Jurkat, Clone E6-1 (cell line): ENCODE measurements around the gene FIGNL2. TPM values are rescaled to one million over a fixed set of nuclear protein-coding genes. Genes with fewer than 3 reads are reported as not detected.
"Not testable (repeated sequence)": the region's sequence is repeated elsewhere in the genome, so short reads cannot be mapped to it uniquely, and the experiment has no call there.

Experiments
- DNase-seq: peaks from one replicate; pipeline ENCODE4 v3.0.0-alpha.2; 2011; ENCODE audit warnings: low read depth, low spot score
- H3K4me3 ChIP-seq: 2 replicates; pipeline ENCODE4 v1.5.1; 2011; ENCODE audit warnings: mild to moderate bottlenecking, low read length, control low read depth, moderate library complexity
- polyA plus RNA-seq: library from polyadenylated mRNA; unstranded; fragments of >200 nt; gene quantifications from one replicate; pipeline ENCODE4 v1.2.1, GENCODE V29; 2012; ENCODE audit warnings: missing spikeins; ENCODE audit not compliant: insufficient read length, insufficient read depth

Gene FIGNL2, protein sequence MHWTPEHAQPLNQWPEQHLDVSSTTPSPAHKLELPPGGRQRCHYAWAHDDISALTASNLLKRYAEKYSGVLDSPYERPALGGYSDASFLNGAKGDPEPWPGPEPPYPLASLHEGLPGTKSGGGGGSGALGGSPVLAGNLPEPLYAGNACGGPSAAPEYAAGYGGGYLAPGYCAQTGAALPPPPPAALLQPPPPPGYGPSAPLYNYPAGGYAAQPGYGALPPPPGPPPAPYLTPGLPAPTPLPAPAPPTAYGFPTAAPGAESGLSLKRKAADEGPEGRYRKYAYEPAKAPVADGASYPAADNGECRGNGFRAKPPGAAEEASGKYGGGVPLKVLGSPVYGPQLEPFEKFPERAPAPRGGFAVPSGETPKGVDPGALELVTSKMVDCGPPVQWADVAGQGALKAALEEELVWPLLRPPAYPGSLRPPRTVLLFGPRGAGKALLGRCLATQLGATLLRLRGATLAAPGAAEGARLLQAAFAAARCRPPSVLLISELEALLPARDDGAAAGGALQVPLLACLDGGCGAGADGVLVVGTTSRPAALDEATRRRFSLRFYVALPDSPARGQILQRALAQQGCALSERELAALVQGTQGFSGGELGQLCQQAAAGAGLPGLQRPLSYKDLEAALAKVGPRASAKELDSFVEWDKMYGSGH
- 0.32 TPM for polyA plus RNA-seq

DNA sequence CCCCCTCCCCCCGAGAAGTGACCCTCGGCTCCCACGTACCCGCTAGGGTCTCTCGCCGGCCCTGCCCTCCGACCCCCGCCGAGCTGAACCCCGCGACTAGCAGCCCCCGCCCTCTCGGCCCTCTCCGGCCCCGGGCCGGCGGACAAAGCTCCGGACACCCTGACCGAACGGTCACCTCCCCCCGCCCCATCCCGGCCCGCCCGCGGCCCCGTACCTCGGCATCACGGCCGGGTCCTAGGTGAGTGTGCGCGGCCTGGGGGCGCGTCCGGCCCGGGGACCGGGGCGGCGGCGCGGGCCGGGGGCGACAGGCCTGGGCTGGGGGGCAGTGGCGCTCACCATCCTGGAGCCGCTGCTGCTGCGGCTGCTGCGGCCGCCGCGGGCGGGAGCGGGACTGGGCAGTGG lies at the start of gene FIGNL2:
FIGNL2 (minus strand) TSS at position 393 of the 402 bp plus-strand sequence. CDS start 26,305 bp downstream, outside the sequence.
- no peak within 1 kb of the TSS for H3K4me3 ChIP-seq
- no peak for DNase-seq

DNA sequence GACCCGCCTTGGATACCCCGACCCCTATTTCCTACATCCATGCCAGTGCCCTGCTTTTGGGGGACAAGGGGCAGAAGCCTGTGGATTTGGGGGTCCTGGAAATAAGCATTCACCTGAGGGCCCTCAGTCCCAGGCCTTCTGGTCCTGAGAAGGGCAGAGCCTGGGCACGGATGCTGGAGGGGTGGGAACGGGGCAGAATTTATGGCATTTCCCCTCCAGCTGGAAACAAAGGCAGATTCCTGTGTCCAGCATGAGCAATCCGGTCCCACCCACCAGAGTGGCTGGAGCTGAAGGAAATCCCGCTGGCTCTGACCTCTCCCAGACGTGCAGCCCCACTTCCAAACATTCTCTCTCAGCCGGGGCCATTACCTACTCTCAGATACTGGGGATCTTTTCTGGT lies 48.7 kb upstream of the FIGNL2 start:
- H3K4me3 ChIP-seq = no peak overlapping the region
- DNase-seq = no peak

DNA sequence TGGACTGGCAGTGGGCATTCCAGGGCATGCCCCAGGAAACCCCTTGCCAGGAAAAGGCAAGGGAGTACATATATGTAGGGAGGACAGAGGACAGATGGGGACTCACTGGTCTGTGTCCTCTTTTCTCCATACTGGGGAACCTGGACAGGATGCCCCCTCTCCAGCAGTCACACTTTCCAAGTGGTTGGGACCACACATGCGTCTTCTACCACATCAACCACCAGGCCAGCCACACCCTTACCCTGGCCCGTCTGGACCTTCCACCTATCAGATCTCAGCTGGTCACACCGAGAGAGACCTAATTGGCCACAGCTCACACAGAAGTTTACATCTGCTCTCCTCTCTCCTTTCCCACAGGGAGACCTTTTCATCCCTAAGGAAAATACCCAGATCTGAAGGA lies 47.7 kb upstream of the FIGNL2 start:
- no peak overlapping the region for H3K4me3 ChIP-seq
- no peak for DNase-seq

DNA sequence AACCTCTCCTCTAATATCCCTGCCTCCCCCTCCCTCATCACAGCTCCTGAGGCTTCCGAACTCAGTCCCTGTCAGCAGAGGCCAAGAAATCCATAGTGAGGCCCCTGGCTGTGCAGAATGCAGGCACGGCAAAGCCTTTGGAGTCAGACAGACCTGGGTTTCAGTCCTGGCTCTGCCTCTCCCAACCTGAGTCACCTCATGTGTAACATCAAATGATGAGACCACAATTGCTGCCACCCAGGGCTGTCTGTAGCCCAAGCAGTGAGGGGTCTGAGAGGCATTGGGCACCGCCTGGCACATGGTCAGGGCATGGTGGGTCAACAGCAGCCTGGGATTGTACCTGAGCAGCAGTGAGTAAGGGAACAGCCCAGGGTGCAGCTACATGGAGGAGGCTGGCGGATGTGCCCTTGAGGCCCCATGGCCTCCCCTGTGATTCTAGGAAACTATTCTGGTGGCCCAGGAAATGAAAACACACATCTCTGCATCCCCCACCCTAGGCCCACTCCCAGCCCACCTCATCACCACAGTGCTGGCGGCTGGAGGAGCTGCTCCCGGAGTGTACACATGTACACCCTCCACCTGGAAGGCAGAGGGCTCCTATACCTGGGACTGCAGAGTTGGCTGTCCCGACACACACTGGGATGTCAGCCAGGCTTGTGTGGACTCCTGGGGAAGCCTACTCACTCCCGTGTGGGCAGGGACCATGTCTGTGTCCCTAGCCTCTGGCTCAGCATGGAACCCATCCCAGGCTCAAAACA lies 47.0 kb upstream of the FIGNL2 start:
- H3K4me3 ChIP-seq = no peak overlapping the region
- no peak for DNase-seq

DNA sequence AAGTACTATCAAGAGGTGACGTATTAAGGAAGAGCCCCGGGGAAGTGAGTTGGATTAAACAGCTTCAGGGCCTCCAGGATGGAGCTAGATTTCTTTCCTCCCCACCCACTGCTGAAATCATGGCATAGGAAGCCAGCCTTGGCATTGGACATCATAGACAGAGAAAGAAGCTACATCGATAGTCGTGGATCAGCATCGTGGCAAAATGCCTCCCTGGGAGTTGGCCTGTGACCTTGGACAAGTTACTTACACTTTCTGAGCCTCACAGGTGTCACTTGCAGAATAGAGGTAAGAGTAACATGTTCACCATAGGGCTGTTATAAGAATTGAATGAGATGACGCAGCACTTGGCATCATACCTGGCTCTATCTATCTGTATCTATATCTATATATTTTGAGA lies 45.3 kb upstream of the FIGNL2 start:
- DNase-seq = no peak
- H3K4me3 ChIP-seq = no peak overlapping the region

DNA sequence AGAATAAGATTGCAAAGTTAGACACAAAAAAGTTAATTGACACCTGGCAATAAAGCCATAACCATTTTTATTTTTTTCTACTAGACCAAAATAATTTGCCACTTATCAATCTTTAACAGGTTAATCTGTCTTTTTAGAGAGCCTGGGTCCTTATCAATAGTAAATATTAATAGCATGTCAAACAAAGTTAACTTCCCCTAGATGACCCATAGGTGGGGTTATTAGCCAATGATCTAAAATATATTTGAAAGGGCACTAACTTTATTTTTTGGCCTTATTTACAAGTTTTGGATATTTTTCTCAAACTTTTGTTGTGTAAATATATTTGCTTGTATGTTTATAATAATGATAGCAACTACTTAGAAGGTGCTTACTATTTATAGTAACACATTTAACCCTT lies 43.3 kb upstream of the FIGNL2 start:
- no peak for DNase-seq
- H3K4me3 ChIP-seq = no peak overlapping the region

DNA sequence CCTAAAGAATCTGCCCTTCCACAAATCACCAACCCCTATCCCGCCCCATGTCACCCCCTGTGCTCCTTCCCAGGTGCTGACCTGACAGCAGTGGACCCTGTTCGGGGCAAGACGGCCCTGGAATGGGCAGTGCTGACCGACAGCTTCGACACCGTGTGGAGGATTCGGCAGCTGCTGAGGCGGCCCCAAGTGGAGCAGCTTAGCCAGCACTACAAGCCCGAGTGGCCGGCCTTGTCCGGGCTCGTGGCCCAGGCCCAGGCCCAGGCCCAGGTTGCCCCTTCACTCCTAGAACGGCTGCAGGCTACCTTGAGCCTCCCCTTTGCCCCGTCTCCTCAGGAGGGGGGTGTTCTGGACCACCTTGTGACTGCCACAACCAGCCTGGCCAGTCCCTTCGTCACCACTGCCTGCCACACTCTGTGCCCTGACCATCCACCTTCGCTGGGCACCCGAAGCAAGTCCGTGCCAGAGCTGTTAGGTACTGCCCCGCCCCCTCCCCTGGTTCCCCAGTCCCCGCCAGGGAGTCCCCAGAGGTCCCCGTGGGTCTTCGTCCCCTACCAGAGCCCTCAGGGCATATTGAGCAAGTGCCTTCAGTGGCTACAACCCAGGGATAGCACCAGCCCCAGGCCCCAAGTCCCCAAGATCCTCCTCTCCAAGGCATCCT lies 42.1 kb upstream of the FIGNL2 start:
- H3K4me3 ChIP-seq = no peak overlapping the region
- no peak for DNase-seq

DNA sequence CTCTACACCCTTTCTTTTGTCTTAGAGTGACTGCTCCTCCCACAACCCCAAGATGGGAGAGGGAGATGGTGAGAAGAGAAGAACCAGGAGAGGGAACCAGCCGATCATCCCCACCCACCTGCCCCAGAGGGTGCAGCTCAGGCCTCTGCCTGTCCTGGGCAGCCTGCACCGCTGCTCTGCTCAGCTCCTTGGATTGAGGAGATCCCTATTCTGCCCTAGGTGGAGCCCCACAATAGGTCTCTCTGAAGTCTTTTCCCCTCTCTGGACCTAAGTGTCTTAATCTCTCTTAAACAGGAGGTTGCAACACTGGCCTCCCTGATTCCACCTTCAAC lies 41.6 kb upstream of the FIGNL2 start:
- H3K4me3 ChIP-seq = no peak overlapping the region
- DNase-seq = no peak

DNA sequence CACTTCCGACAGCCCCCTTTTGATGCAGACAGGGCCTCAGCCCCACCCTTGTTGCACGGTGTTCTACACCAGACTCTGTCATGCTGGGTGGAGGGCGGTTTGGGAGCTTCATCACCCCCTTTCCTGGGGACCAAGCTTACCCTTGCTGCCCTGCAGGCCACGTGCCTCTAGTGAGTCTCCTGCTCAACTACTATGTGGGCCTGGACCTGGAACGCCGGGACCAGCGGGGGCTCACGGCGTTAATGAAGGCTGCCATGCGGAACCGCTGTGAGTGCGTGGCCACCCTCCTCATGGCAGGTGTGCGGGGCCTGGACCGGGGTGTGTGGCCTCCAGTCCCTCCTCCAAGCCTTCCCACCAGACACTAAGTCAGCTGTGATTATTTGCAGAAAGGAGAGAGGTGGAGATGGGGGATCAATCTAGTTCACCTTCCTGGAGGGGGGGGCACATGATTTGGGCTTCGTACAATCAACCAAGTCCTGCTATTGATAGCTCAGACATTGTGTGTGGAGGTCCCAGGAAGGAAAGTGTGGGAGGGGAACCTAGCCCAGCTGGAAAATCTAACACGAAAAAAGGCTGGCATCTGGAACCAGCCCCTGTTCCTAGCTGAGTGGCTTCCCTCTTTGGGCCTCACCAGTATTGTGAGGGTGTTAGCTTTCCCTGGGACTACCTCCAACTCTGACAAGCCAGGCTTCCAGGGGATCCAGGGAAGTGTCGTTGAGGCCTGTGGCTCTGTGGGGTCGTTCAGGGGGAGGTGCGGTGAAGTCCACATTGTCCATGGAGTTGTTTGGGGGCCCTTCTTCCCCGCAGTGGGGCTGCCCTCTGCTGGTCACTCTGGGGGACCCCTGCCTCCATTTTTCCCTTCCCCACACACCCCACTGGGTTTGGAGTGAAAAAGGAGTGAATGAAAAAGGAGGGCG lies 41.0 kb upstream of the FIGNL2 start:
- H3K4me3 ChIP-seq = no peak overlapping the region
- DNase-seq = no peak

DNA sequence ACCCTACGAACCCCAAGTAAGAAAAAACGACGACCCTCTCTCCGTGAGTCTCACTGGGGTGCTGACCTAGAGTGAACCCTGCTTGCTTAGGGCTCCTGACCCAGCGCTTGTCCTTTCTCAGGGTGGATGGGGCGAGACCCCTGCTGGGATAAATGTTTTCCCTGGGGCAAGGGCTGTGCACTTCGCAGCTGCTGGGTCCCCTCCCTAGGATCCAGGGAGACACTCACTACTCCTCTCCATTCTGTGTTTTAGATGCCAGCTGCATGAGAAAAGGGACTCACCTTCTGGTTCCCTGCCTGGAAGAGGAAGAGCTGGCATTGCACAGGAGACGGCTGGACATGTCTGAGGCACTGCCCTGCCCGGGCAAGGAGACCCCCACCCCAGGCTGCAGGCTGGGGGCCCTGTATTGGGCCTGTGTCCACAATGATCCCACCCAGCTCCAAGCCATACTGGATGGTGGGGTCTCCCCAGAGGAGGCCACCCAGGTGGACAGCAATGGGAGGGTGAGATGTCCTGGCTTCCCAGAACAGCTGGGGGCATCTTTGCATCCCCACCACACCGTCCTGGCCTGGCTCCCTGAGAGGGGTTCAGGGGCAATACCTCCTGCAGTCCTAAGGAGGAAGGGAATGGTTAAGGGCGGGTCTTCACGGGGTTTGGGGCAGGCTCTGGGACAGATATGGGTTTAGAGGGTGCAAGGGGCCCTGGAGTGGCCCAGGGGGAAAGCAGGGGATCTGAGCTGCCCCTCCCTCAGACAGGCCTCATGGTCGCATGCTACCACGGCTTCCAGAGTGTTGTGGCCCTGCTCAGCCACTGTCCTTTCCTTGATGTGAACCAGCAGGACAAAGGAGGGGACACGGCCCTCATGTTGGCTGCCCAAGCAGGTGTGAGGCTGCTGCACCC lies 40.0 kb upstream of the FIGNL2 start:
- no peak overlapping the region for H3K4me3 ChIP-seq
- DNase-seq = no peak

DNA sequence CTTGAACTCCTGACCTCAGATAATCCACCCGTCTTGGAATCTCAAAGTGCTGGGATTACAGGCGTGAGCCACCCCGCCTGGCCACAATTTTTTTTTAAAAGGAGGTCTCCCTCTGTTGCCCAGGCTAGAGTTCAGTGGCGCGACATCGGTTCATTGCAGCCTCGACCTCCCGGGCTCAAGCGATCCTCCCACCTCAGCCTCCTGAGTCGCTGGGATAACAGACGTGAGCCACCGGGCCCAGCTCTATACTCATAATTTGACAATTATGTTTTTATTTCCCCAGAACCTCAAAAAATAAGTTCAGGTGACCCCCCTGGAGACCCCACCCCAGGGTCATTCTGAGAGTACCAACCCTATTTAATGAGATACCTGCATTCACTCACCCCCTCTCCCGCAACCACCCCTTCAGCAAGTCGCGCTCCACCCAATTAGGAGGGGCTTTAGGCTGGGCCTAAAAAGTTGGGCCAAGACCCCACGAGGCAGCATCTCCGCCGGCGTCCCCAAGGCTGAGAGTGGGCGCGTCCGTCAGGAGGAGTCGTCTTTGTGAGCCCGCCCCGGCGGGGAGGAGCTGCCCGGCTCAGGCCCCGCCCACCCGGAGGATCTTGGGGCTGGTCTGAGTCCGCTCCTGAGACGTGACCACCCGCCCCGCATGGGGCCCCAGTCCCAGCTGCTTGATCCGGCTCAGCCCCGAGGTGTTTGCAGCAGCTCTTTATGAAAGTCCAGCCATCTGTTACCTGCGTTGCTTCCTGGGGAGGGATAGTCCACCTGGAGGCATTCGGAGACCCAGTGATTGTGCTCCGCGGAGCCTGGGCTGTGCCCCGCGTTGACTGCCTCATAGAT lies 39.2 kb upstream of the FIGNL2 start, which contains the start of gene ANKRD33:
ANKRD33 (plus strand) TSS at position 628 of the 840 bp plus-strand sequence; CDS start at position 712, 84 bp downstream.
- no peak within 1 kb of the TSS for H3K4me3 ChIP-seq
- no peak for DNase-seq

DNA sequence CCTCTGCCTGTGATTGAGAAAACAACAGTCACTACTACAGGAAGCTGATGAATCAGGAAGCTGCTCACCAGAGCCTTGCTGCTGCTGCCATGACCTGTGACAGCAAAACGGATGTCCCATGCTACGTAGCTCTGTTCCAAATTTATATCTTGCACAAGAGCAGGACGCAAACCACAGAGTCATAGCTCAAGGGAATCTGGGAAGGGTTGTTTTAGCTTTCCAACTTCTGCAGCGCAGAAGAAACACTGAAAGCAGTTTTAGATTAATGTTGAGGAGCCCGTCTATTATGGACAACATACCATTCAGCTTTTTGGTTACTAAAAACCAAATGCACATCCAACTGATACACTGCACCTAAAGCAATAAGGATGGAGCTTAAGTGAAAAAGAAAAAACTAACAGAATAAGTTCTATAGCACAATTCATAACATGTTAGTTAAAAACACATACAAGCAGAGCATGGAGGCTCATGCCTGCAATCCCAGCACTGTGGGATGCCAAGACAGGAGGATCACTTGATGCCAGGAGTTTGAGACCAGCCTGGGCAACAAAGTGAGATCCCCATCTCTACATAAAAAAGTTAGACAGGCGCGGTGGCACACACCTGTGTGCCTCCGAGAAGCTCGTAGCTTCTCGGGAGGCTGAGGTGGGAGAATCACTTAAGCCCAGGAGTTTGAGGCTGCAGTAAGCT lies 37.6 kb upstream of the FIGNL2 start:
- no peak overlapping the region for H3K4me3 ChIP-seq
- peak; percentile 62 for DNase-seq

DNA sequence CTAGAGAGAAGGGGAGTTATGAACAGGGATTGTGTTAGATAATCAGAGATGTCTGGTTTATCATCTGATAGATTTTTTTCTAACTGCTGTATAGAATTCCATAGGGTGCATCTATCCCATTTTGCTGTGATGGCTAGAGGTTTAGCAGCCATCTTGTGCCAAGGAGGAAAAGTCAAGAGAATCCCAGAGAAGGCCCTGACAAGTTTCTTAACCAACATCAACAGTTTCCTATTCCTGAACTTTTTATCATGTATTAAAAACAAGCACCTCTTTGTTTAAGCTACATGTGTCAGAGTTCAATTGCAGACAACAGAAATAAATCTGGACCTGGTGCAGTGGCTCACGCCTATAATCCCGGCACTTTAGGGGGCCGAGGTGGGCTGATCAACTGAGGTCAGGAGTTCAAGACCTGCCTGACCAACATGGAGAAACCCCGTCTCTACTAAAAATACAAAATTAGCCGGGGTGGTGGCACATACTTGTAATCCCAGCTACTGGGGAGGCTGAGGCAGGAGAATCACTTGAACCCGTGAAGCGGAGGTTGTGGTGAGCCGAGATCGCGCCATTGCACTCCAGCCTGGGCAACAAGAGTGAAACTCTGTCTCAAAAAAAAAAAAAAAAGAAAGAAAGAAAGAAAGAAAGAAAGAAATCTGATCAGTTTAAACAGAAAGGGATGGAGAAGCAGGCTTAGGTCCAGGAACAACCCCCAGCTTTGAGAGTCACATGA lies 36.9 kb upstream of the FIGNL2 start:
- not testable (repeated sequence) for DNase-seq, H3K4me3 ChIP-seq

DNA sequence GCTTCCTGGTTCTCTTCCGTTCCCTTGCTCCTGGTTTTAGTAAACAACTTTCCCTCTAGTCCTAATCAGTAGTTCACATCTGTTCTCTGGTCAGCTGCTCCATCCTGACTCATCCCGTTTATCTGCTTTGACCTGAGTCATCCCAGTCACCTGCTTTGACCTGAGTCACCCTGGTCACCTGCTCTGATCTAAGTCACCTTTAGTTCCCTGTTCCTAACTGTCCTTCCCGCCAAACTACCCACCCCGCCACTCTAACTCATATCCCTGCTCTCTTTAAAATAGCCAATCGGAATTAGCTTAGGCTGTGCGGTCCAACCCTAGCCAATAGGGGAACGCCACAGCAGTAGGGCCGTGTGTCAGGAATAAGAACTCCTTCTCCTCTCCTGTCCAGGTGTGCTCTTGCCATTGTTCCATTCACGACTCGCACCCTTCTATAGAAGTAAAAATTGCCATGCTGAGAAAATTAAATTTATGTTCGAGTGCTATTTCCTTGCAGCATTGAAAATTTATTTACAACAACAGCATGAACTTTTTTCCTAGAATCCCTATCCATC lies 36.2 kb upstream of the FIGNL2 start:
- no peak overlapping the region for H3K4me3 ChIP-seq
- DNase-seq = no peak

DNA sequence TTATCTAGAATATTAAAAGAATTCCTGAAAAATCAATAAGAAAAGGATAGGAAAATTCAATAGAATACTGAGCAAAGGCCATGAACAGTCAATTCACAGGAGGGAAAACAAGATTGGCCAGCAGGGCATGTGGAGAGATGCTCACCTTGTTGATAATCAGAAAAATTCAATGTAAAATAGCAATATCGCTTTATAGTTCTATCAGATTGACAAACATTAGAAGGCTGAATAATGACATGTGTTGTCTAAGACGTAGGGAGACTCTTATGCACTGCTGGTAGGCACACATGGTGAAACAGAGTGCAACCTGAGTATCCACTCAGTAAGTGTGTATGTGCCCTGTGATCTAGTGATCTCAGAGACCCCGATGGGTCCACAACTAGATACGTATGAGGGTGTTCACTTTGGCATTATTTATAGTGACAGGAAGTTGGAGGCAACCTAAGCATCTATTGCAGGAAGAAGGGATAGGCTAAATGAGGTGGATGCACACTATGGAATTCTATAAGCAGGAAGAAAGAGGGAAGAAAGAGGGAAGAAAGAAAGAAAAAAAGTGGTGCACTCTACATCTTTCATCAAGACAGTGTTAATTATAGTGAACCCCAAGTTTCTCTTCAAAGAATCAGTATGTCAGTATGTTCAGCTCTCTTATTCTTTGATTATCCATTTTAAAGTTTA lies 35.6 kb upstream of the FIGNL2 start:
- DNase-seq = no peak
- no peak overlapping the region for H3K4me3 ChIP-seq
